Panc1 (cell line): ENCODE measurements around the gene SLC10A3. TPM values are rescaled to one million over a fixed set of nuclear protein-coding genes. Genes with fewer than 3 reads are reported as not detected.

Source experiments
- ATAC-seq: fragments of 200-7000 bp; cut with Tn5 transposase; 2 replicates; pipeline ENCODE4 v1.9.1; 2020; ENCODE audit warnings: mild to moderate bottlenecking, moderate library complexity
- BruUV-seq: library from RNA; stranded (reverse); fragments of 400-500 nt; replicated peaks from 2 replicates; lab custom pipeline; 2021; lab: Mats Ljungman, UMichigan
- CTCF ChIA-PET: fragments of 300-600 bp; sonication (Branson Sonifier 250); formaldehyde crosslinking; loops from one replicate; lab custom pipeline; 2022; ENCODE audit warnings: antibody characterized with exemption; lab: Charles Lee
- POLR2A ChIA-PET: fragments of 300-600 bp; sonication (Branson Sonifier 250); formaldehyde crosslinking; loops from one replicate; lab custom pipeline; 2022; ENCODE audit warnings: antibody characterized with exemption; lab: Charles Lee
- DNase-seq: peaks from one replicate; pipeline ENCODE4 v3.0.0-alpha.2; 2010; ENCODE audit warnings: low read depth, low spot score
- H3K27ac ChIP-seq: 2 replicates; pipeline ENCODE4 v1.5.1; 2011; ENCODE audit warnings: mild to moderate bottlenecking, low read length, inconsistent platforms
- H3K27me3 ChIP-seq: fragments of 200-500 bp; sonication (Bioruptor generic); 2 replicates; pipeline ENCODE4 v1.6.0; 2014; ENCODE audit warnings: low read length, inconsistent platforms; ENCODE audit not compliant: control insufficient read depth, insufficient read depth
- H3K36me3 ChIP-seq: fragments of 200-500 bp; sonication (Bioruptor generic); 2 replicates; pipeline ENCODE4 v1.5.1; 2014; ENCODE audit warnings: inconsistent platforms, mild to moderate bottlenecking, low read length, moderate library complexity; ENCODE audit not compliant: control insufficient read depth, insufficient read depth
- H3K4me1 ChIP-seq: 2 replicates; pipeline ENCODE4 v1.5.1; 2011; ENCODE audit warnings: inconsistent platforms, mild to moderate bottlenecking, low read length, moderate library complexity; ENCODE audit not compliant: control insufficient read depth, insufficient read depth
- H3K4me3 ChIP-seq, 2 experiments: 2 replicates each; pipeline ENCODE4 v1.5.1; 2011 to 2012; ENCODE audit warnings: low read depth in 2 of 2, low read length in 2 of 2, mild to moderate bottlenecking in 2 of 2, inconsistent platforms in 1 of 2, moderate library complexity in 1 of 2
- H3K9me3 ChIP-seq: fragments of 200-500 bp; sonication (Bioruptor generic); 2 replicates; pipeline ENCODE4 v1.5.1; 2014; ENCODE audit warnings: low read depth, mild to moderate bottlenecking, inconsistent platforms, low read length, moderate library complexity; ENCODE audit not compliant: control insufficient read depth, insufficient read depth
- CTCF ChIP-seq: fragments of 450-650 bp; IDR thresholded peaks from 2 replicates; pipeline ENCODE4 v1.5.1; 2017; ENCODE audit warnings: mild to moderate bottlenecking
- POLR2AphosphoS5 ChIP-seq: IDR thresholded peaks from 2 replicates; pipeline ENCODE4 v1.6.1; 2012; ENCODE audit warnings: mild to moderate bottlenecking, low read depth, low read length, moderate library complexity
- REST ChIP-seq, 2 experiments: IDR thresholded peaks; 2 replicates each; pipeline ENCODE4 v1.6.1; 2011 to 2012; ENCODE audit warnings: low read depth in 2 of 2, control low read depth in 1 of 2, low read length in 1 of 2, mild to moderate bottlenecking in 1 of 2, moderate library complexity in 1 of 2; ENCODE audit not compliant: insufficient read depth in 1 of 2
- SIN3A ChIP-seq: IDR thresholded peaks from 2 replicates; pipeline ENCODE4 v1.6.1; 2012; ENCODE audit warnings: low read depth, mild to moderate bottlenecking, low read length, moderate library complexity, borderline replicate concordance; ENCODE audit not compliant: insufficient read depth
- TCF7L2 ChIP-seq: IDR thresholded peaks from 2 replicates; pipeline ENCODE4 v1.6.1; 2011; ENCODE audit warnings: mild to moderate bottlenecking, low read depth, low read length, inconsistent platforms
- in situ Hi-C: cut with HindIII; loops from 2 replicates; pipeline ENCODE4 v1.10.0; 2016; ENCODE audit warnings: low sequenced_read_pairs, low pct_unique_long_range_greater_than_20kb
- intact Hi-C: fragments of 100-400 bp; cut with micrococcal nuclease; formaldehyde crosslinking; loops from one replicate; pipeline ENCODE4 v1.10.0; 2022; ENCODE audit not compliant: unreplicated experiment
- total RNA-seq: library from RNA; stranded (reverse); gene quantifications from one replicate; pipeline ENCODE4 v1.2.1, GENCODE V29; 2021; ENCODE audit not compliant: unreplicated experiment

The SLC10A3 gene
- total RNA-seq, 1 experiment from 2014 or later, result 64.1 TPM

- CTCF ChIA-PET, result interaction anchor here (0.9 kb wide), 2 partner anchors 9 to 16 kb away, joined by 3 to 10 read pairs; no protein-coding TSS in a partner anchor
- POLR2A ChIA-PET, result interaction anchor here (0.6 to 0.7 kb wide), 2 partner anchors 46 to 52 kb away, joined by 5 to 6 read pairs; no protein-coding TSS in a partner anchor
- Histone ChIP-seq H3K4me3 (no peak overlapping the region), H3K4me1 (peaks cover 12% of the 10 kb centered on the region), H3K27me3 (no peaks in the 10 kb centered on the region), H3K27ac (no peak overlapping the region), H3K9me3 (no peaks in the 10 kb centered on the region), H3K36me3 (no peaks in the 10 kb centered on the region)
- DNase-seq, result no peak
- BruUV-seq, result no TSS peak
- in situ Hi-C loops, result no loop called here
- intact Hi-C loops, result no loop called here
- ATAC-seq, result no peak
- TF ChIP-seq CTCF (no peak), TCF7L2 (no peak), SIN3A (no peak), POLR2AphosphoS5 (no peak), REST (IDR thresholded peaks at IDR 0.05; ENCODE audit: insufficient read depth in 1 of 2, low read depth in 2 of 2, low read length in 1 of 2) (no peak)
Observed at GRCh38 chrX:154525606-154526490, 35.4 kb upstream of the SLC10A3 start.

- intact Hi-C loops, result no loop called here
- in situ Hi-C loops, result no loop called here
- CTCF ChIA-PET, result no interaction called here
Observed at GRCh38 chrX:154519389-154519788, 29.0 kb upstream of the SLC10A3 start.

More at GRCh38 chrX:154519389-154519788, 29.0 kb upstream of the SLC10A3 start:
- H3K4me1 ChIP-seq, result peaks cover 12% of the 10 kb centered on the region
- ATAC-seq, result no peak
- BruUV-seq, result no TSS peak
- no peak for DNase-seq
- TF ChIP-seq SIN3A (no peak), POLR2AphosphoS5 (no peak), REST (IDR thresholded peaks at IDR 0.05; ENCODE audit: insufficient read depth in 1 of 2, low read depth in 2 of 2, low read length in 1 of 2) (no peak), CTCF (no peak), TCF7L2 (no peak)
- H3K27ac ChIP-seq, result no peak overlapping the region
- H3K4me3 ChIP-seq, result no peak overlapping the region
- H3K9me3 ChIP-seq, result no peaks in the 10 kb centered on the region
- no peaks in the 10 kb centered on the region for H3K27me3 ChIP-seq
- POLR2A ChIA-PET, result interaction anchor here (0.5 kb wide), 1 partner anchor 22 kb away, joined by 3 read pairs; no protein-coding TSS in a partner anchor
- H3K36me3 ChIP-seq, result no peaks in the 10 kb centered on the region
